ENCODE results near the gene RDX.
"Not testable (repeated sequence)": the region's sequence is repeated elsewhere in the genome, so short reads cannot be mapped to it uniquely, and the experiment has no call there.

RDX gene

GRCh38 chr11:110305169-110306018, 9.0 kb upstream of the RDX start:
- no peak for DNase-seq

- no peak for DNase-seq
Measured at GRCh38 chr11:110303414-110303826, 7.0 kb upstream of the RDX start.

DNA sequence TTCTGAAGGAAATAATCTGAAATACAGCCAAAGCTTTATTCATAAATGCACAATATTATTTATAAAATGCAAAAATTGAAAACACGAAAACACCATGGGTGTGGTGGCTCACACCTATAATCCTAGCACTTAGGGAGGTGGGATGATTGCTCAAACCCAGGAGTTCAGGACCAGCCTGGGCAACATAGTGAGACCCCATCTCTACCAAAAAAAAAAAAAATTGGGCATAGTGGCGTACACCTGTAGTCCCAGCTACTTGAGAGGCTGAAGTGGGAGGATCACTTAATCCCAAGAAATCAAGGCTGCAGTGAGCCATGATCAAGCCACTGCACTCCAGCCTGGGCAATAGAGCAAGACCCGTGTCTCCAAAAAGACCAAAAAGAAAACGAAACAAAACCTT, 5.2 kb upstream of the RDX start:
- DNase-seq: no peak

DNA sequence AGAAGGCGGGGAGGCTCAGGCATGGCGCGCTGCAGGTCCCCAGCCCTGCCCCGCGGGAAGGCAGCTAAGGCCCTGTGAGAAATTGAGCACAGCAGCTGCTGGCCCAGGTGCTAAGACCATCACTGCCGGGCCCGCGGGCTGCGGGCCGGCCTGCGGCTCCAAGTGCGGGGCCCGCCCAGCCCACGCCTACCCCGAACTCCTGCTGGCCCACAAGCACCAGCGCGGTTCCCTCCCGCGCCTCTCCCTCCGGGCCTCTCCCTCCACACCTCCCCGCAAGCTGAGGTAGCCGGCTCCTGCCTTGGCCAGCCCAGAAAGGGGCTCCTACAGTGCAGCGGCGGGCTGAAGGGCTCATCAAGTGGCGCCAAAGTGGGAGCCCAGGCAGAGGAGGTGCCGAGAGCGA, 4.6 kb upstream of the RDX start:
- DNase-seq: no peak

DNA sequence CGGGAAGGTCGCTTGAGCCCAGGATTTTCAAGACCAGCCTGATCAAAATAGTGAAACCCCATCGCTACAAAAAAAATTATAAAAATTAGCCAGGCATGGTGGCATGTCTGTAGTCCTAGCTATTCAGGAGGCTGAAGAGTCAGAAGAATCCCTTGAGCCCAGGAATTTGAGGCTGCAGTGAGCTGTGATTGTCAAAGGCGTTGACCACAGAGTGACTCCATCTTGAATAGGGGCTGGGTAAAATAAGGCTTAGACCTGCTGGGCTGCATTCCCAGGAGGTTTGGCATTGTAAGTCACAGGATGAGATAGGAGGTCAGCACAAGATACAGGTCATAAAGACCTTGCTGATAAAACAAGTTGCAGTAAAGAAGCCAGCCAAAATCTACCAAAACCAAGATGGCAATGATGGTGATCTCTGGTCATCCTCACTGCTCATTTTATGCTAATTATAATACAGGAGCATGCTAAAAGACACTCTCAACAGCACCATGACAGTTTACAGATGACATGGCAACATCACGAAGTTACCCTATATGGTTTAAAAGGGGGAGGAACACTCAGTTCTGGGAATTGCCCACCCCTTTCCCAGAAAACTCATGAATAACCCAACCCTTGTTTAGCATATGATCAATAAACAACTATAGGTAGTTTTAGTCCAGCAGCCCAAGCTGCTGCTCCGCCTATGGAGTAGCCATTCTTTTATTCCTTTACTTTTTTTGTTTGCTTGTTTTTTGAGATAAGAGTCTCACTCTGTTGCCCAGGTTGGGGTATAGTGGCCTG, 2.8 kb upstream of the RDX start:
- no peak for DNase-seq

DNA sequence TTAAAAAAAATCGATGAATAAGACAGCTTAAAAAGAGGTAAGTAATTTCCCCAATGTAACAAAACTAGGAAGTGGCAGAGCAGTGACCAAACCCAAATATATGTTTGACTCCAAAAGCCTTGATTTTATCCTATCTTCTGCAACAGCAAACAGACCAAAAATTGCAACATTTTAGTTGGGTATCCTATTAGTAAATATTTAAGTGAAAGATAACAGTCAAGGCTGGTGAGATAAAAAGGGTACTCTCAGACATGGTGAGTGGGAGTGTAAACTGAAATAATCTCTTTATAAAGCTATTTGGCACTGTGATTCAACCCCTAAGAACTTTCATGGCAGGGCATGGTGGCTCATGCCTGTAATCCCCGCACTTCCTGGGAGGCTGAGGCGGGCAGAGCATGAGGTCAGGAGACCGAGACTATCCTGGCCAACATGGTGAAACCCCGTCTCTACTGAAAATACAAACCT, 1.9 kb upstream of the RDX start:
- no peak for DNase-seq

- DNase-seq: peak in 1 of 2 donors; percentile 28
Measured at GRCh38 chr11:110297726-110298300, 1.4 kb upstream of the RDX start.

- peak in 1 of 2 donors; percentile 8 for DNase-seq
Measured at GRCh38 chr11:110297076-110297725, 787 bp upstream of the RDX start.

DNA sequence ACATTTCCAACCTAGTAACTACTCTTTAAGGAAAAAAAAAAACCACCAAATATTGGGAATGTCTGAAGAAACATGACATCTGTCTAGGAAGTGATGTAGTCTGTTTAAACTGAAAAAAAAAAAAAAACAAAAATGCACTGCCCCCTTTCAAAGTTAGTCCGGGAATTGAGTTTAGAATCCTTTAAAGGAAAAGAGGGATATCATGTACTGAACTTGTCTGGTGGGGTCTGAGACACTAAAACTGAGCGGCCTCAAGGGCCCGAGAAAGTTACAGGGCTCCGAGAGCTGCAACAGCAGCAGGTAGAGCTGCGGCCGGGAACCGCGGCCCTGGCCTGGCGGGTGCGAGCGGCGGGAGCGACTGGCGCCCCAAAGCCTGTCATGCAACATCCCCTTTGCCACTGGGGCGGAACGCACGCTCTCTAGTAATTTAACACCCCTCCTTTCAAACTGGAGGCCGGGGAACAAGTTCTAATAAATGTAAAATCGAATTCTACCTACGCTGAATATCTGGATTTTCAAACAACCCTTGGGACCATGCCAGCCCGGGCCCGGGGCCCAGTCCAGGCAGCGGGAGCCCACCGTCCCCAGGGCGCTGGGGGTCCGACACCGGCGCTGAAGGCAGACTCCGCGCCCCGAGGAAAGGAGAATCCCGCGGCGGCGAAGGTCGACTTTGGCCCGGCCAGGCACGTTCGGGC, 736 bp downstream of the RDX start:
- peak; percentile 42 to 53 for DNase-seq

DNA sequence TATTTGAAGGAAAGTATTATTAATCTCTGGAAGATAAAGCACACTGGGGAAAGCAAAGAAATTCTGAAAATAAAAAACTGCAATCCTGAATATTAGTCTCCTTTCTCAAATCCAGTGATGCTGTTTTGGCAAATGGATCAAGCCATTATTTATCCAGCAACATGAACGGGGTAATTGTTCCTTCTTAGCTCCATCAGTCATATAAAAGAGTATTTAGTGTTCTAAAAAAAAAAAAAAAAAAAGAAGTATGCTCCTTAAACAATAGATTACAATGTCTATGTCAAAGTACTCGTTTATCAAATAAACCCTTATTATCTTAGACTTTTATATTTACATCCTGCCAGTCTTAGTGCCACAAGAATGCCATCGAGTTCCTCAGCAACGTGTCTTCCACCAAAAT, 1.3 kb downstream of the RDX start:
- DNase-seq: no peak

- no peak for DNase-seq
Measured at GRCh38 chr11:110294509-110294908, 1.9 kb downstream of the RDX start.

- DNase-seq: no peak
Measured at GRCh38 chr11:110293389-110293788, 3.0 kb downstream of the RDX start.

- not testable (repeated sequence) for DNase-seq
Measured at GRCh38 chr11:110292146-110292545, 4.3 kb downstream of the RDX start.

- no peak for DNase-seq
Measured at GRCh38 chr11:110290591-110291334, 5.7 kb downstream of the RDX start.

DNA sequence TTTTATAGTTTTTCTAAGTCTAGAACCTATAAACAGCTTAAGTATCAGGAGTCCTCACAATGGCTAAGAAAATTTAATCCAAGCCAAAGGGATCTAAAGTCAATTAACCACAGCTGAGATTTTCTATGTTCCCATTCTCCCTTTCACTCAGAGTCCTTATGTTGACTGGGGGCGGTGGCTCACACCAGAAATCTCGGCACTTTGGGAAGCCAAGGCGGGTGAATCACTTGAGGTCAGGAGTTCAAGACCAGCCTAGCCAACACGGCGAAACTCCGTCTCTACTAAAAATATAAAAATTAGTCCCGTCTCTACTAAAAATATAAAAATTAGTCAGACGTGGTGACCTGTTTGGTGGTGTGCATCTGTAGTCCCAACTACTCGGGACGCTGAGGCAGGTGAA, 6.9 kb downstream of the RDX start:
- DNase-seq: no peak

DNA sequence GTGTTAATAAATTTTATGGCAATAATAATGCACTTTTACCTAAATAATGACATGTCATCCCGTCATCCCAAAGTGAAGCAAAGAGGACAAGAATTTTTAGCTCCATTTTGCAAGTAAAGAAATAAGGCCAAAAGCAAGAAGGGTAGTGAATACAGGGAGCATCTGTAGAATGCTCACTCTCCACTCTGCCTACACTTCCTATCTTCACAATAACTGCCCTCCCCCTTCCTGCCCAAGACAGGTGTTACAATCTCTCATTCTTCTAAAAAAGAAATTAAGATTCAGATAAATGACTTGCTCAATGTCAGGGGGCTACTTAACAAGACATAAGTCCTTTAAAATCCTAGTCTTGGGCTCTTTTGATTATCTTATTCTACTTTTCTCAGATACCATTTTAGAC, 8.9 kb downstream of the RDX start:
- no peak for DNase-seq

DNA sequence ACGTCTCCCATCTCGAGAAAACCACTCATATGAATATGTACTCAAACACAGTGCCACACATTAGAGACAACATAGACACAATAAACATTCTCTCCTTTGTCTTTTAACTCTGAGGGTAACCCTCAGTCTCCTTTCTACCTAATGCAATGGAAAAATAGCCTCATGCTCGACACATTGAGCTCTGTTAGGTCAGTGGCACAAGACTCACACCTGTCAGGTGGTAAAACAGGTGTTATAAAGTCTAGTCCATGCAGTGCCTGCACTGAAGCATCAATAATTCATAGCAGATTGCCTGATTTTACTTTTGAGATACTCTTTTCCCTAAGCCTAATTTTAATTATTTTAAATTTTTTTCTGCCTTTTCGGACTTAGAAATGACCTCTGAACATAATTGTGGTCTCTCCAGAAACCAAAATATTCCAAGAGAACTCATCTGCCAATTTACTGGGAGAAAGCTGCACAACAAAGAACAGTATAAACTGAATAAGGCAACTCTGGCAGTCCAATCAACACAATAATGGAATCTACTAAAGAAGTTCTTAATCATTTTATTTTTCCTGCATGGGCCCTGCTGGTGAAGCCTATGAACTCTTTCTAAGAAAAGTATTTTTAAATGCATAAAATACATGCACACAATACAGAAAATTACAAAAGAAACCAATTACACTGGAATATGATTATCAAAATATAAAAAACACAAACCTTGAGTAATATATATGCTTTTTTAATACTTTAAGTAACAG, 9.9 kb downstream of the RDX start:
- no peak for DNase-seq

DNA sequence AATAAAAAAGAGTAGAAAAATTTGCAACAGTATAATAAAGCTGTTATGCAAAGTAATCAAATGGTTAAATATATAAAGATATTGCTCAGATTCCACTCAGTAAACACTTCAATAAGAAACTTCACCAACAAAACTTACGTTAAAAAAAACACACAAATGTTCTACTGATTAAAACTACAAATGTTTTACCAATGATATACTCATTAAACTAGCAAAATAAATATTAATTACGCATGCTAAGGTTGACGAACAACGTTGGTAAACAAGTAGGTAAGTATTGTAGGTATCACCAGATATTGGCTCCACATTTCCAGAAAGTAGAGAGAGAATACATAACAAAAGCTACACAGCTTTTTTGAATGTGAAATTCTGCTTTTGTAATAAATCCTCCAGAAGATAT, 12.6 kb downstream of the RDX start:
- DNase-seq: no peak

GRCh38 chr11:110280595-110280994, 15.8 kb downstream of the RDX start:
- DNase-seq: not testable (repeated sequence)

DNA sequence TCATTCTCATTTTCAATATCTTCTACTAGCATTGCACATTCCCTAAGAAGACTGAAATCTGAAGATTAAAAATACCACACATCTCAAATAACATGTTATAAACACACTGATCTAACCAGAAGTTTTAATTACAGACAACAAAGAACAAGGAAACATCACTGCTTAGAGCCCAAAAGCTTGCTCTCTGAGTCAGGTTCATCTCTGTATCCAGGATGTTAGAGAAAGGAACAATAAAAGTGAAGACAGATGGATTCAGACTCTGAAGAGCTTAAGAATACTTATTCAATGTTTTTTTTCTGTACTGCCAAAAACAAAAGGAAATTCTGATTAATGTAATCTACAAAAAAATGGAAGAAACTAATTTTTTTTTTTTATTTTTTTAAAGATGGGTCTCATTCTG, 16.5 kb downstream of the RDX start:
- no peak for DNase-seq

GRCh38 chr11:110272919-110273318, 23.5 kb downstream of the RDX start:
- no peak for DNase-seq
